Suprapubic skin (tissue), 4 donors: ENCODE data around the gene ZC3H14.

Experiments
- POLR2A ChIP-seq, 2 donors: fragments of 450-650 bp; IDR thresholded peaks; one replicate each; pipeline ENCODE4 v1.6.1; 2017; ENCODE audit warnings: antibody characterized with exemption in 2 of 2, mild to moderate bottlenecking in 2 of 2, moderate library complexity in 2 of 2
- POLR2AphosphoS5 ChIP-seq, 3 donors: sonication (generic); formaldehyde crosslinking; IDR thresholded peaks; one replicate each; pipeline ENCODE4 v1.6.1; 2017; ENCODE audit warnings: antibody characterized with exemption in 3 of 3
- TF ChIP-seq, protein P1 (sequence below), 2 donors: fragments of 200-600 bp in 1 of 2; fragments of 450-650 bp in 1 of 2; sonication (generic) in 1 of 2; IDR thresholded peaks; one replicate each; pipeline ENCODE4 v1.5.1; 2016 to 2019; ENCODE audit warnings: antibody characterized with exemption in 2 of 2, mild to moderate bottlenecking in 1 of 2, moderate library complexity in 1 of 2

DNA sequence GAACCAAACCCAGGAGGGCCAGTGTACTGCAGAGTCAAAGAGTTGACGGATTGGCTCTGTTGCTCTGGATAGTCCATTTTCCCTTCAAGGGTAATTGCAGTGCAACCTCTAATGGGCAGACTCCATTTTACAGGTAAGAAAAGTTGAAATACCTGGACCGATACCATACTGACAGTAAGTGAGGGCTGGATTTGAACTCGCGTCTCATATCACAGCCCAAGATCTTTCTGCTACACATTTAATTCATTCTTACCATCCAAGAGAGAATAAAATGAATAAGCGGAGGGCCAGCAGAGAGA is 356 bp upstream of the ZC3H14 start:
- TF ChIP-seq, protein P1, sequence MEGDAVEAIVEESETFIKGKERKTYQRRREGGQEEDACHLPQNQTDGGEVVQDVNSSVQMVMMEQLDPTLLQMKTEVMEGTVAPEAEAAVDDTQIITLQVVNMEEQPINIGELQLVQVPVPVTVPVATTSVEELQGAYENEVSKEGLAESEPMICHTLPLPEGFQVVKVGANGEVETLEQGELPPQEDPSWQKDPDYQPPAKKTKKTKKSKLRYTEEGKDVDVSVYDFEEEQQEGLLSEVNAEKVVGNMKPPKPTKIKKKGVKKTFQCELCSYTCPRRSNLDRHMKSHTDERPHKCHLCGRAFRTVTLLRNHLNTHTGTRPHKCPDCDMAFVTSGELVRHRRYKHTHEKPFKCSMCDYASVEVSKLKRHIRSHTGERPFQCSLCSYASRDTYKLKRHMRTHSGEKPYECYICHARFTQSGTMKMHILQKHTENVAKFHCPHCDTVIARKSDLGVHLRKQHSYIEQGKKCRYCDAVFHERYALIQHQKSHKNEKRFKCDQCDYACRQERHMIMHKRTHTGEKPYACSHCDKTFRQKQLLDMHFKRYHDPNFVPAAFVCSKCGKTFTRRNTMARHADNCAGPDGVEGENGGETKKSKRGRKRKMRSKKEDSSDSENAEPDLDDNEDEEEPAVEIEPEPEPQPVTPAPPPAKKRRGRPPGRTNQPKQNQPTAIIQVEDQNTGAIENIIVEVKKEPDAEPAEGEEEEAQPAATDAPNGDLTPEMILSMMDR (IDR thresholded peaks at IDR 0.05): no peak
- TF ChIP-seq POLR2A (IDR thresholded peaks at IDR 0.05) (no peak), POLR2AphosphoS5 (IDR thresholded peaks at IDR 0.05) (no peak)
